COLO668 (cell line): Measurements from ENCODE around the gene PRAC1.

Experiments used
- DNase-seq: peaks from one replicate; lab custom pipeline; 2025; ENCODE audit not compliant: unreplicated experiment; lab: John Stamatoyannopoulos, UW

PRAC1 gene

DNA sequence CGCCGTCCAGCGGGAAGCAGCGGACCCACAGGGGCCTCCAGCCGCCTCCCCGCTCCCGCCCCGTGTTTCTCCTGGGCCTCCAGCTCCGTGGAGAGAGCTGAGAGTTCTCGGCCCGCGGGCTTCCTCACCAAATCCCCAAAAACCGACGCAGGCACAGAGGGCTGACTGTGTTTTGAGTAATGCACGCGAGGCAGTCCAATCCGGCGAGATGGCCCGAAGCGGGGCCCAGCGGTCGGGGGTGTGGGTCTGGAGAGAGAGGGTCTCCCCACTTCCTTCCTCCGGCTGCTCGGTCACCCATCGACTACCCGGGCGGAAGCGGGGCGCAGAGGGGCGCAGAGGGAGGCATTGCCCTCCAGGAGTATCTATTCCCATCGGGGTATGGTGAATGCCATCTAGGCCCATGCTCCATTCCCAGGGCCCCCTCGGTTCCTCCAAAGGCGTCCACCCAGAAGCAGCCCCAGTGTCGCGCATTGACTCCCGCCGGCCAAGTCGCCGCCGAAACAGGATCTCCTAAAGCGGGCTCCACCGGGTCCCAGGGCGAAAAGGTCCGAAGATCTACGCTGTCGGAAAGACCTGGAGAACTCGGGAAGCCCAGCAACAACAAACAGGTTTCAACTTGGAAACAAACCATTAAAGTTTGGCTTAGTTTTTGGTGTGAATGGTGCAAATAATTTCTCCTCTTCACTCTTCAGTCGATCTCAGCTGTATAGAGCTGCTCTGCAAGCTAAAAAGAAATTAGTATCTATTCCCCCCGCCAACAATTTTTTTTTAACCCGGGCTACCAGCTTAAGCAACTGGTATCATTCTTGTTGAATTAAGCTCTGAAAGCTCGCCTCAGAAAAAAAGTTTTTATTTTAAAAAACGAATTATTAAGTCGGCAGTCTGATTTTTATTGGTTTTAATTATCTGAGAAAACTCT lies 25.4 kb upstream of the PRAC1 start:
- no peak for DNase-seq

DNA sequence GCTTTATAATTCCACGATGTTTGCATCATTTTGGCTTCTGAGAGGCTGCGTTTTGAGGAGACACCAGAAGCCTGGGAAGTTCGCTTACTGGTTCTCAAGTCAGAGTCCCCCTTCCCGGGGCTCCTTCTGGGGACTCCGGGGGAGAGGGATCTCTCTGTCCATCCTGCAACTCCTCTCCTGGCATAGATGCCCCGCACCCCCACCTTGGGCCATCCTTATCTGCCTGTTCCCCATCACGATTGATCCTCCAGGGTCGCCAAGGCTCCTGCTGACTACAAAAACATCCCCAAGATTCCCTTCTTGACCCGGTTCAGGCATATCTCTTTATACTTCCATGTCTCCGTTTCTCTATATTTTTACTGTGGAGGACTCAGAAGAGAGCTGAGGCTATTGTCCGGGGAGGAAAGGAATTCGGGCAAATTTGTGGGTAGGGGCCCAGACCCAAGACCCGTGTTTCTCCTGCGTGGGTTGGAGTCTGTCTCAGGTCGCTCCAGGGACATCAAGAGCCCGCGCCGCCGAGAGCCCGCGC lies 24.7 kb upstream of the PRAC1 start:
- no peak for DNase-seq

DNA sequence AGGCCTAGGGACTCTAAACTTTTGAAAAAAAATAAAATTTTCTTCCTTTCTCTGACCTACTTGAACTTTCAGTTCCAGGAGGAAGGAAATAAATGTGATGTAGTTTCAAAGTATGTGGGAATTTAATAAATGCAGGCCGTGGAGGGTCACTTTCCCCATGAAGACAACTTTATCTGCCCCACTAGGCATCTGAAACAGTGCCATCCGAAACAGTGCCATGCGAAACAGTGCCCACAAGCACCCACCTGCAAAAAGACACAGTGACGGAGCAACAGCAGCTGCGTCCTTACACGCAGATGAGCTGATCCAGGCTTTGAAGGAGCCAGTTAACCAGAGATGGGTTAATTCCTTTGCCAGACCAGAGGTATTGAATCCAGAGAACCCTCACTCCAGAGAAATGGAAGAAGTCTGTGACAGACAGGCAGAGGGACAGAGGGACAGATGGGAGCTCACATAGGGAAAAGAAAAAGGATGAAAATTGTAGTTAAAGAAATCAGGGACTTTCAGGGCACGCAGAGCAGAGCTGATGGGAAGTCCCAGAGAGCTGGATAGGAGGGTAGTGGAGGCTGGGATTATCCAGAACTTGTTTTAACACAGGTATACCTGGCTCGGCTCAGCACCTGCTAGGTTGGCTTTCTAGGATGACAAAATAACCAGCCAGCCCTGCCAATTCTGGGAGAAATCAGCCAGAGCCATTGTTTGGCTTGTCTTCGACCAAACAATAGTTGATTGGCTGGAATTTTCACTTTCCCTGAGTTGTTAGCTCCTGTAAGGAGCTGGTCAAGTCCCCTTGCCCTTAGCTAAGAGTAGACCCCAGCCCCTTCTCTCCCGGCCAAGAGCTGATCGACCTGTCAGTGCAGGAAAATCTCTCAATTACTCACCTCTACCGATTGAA lies 23.3 kb upstream of the PRAC1 start:
- no peak for DNase-seq

DNA sequence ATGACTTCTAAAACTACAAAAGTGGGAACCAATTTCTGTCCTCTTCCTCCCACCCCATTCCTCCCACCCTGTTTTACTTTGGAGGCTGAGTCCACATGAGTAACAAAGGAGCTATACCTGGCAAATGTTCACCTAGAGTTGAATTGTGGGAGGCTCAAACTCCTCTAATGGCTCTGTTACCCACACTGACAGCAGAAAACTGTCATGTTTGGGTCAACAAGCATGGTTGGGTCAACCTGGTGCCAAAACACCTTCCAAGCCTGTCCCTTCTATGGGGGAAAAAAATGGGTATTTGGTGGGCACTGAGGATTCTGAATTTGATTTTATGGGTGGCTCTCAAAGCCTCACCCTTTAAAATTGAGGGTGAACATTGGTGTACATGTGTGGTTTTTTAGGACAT lies 18.2 kb upstream of the PRAC1 start:
- DNase-seq, result no peak

DNA sequence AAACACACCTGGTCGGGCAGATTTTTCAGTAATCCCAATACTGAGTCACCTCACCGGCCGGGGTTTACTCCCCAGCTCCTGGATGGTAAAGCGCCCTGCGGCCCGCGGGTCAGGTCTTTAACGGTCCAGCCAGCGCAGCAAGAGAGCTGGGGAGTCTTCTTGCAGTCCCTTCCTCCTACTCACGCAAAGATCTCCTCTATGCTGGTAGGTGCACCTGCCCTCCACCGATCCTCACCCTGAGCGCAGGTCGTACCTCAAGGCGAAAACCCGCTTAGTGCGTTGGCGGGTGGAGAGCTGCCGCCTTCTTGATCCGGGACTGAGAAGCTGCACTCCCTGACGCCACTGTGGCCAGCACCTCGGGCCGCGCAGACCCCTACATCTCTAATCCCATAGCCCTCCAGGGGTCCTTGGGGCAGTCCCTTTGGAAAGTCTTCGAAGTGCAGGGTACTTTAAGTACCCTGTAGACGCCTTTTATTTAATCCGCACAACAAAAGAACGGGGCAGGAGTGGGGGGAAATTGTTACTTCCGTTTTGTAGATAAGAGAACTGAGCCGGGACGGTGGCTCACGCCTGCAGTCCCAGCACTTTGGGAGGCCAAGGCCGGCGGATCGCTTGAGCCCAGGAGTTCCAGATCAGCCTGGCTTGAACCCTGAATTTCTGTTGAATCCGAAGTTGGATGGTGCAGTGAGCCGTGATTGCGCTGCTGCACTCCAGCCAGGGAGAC lies 16.6 kb upstream of the PRAC1 start:
- no peak for DNase-seq

DNA sequence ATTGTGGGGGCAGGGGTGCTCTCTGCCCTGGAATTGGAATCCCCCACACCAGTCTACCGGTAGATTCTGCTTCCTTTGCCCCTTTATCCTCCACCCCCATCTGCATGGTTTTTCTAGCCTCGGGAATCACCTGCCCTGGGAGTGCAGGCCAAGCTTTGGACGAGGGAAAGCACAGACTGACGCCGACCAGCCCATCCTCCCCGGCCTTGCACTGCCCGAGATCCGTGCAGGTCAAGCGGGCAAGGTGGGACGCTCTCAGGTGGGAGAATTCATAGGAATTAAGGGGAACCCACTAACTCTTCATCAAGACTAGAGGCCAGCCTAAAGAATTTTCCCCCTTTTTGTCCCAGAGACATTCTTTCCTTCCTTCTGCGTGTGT lies 16.1 kb upstream of the PRAC1 start:
- no peak for DNase-seq

DNA sequence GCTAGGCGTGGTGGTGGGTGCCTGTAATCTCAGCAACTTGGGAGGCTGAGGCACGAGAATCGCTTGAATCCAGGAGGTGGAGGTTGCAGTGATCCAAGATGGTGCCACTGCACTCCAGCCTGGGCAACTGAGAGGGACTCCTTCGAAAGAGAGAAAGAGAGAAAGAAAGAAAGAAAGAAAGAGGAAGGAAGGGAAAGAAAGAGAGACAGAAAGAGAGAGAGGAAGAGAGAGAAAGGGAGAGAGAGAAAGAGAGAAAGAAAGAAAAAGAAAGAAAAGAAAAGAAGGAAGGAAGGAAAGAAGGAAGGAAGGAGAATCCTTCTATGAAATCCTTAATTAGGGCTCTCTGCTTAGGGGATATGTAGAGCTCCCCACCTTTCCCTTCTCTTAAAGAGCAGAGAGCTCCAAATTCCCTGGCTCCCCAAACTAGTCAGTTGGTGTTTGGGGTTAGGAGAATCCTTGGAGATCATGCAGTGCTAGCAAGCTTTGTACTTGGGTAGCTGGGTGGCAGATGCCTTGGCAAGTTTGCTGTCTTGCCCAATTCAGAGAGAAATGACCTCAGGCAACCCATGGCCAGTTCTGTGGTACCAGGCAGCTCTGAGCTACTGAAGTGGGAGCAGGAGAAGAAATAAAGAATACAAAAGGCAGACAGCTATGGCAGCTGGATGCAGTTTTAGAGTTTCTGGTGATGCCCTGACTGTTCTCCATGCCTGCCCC lies 15.2 kb upstream of the PRAC1 start:
- DNase-seq, result no peak

DNA sequence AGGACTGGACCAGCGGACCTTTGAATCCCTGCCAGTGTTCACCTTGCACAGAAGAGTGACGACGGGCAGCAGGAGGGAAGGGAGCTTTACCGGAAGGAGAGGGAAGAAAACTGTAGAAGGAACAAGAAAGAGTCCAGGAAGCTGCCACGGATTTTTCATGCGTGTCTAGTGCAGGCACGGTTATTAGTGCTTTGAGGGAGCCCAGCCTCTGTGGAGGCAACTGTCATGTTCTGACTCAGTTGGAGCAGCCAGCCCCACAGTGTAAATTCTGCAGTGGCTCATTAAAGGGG lies 12.7 kb upstream of the PRAC1 start:
- no peak for DNase-seq

DNA sequence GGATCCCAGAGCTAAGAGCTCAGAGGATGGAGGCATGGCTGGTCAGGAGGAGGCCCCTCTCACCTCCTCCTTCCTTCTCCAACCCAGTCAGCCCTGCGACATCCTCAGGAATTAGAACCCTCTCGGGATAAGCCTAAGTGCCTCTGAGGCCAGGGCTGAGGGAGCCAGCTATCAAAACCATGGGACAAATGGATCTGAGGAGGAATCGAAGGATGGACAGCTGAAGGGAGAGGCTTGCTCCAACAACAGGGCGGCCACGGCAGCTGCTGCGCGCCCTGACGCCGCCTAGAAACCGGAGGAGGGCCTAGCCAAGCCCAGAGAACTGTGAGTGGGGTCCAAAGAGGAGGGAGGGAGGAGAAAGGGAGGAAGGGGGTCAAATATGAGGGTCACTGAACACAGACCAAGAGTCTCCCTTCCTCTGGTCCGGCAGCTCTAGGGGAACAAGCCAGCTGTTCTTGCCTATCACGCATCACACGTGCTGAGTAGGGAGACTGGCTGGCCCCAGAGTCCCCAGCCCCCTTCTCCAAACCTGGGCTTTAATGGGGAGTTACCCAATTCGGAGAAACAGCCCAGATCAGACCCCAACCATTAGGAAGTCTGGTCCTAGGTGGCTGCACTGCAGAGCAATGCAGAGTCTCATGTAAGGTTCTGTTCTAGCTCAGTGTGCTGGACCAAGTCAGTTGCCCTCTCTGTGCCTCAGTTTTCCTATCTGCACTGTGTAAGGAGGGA lies 12.2 kb upstream of the PRAC1 start:
- DNase-seq, result no peak

DNA sequence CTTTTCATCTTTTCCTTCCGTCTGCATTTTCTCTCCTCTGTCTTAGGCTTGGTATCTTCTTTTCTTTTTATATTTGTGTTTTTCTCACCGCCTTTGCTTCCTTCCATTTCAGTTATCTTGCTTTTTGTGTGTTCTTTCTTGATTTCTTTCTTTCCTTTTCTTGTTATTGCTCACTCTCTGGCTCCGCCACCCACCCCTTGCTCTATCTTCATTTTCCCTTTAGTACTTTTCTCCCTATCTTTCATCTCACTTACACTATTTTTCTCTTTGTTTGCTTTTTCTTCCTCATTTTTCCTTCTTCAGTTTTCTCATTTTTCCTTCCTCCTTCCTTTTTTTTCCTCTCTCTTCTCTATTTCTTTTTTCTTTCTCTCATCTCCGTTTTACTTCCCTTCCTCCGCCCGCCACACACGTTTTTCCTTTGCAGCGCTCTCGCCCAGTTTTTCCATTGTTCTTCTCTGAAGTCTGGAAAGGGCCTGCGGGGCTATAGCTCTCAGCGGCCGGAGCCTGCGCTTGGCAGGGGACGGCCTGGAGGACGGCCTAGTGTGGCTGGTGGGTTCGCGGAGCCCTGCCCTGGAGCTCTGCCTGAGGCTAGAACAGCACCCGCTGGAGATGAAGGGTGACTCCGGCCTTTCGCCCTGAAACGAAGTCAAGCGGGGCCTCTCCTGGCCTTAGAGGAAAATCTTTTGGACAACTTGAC lies 11.5 kb upstream of the PRAC1 start:
- no peak for DNase-seq

DNA sequence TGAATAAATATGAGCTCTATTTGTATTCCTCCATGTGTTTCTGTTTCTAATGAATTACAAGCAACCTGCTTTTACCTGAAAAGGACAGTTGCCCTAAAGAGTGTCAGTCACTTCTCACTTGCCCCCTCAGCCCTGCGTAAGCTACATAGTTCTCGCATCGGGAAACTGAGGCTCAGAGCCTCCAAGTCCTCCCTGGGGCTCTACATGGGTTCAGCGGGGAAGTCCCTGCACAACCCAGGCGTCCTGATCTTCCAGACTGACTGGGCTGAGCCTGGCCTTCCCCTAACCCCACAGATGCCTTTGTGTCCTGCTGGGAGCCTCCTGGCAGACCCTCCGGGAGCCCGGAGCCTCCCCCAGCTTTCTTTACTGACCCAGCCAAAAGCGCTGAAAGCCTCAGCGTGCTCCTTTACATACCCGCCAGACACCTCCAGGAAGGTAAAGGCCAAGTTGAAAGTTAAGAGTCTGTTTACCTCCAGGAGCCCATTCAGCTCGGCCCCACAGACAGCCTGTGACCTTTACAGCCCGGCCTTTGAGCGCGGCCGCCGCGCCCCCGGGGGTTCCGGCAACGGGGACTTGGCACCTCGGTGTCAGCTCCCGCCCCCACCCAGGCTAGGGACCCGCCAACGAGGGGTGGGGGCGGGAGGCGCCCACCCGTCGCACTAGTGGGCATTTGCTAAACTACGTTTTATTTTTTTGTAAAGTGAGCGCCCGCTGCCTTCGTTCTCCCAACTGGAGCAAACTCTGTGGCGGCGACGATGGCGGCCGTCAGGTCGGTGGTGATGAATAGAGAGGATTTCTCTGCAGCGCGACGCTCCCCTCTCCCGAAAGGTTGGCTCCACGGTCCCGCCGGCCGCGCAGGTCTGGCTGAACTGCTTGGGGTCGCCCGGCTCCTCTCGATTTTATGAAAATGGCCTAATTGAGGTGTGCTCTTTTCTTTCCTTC lies 10.6 kb upstream of the PRAC1 start:
- no peak for DNase-seq

DNA sequence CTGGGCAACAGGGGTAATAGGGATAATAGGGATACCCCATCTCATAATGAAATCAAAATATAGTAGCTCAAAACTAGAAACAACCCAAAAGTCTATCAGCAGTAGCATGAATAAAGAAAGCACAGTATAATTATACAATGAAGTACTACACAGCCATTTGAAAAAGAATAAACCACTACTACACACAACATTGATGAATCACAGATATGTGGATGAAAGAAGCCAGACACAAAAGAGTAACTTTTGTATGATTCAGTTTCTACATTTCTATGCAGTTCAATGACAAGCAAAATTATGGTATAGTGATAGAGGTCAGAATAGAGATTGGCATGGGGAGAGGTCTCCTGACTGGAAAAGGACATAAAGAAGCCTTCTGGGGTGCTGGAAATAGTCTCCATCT lies 9.0 kb upstream of the PRAC1 start:
- no peak for DNase-seq

DNA sequence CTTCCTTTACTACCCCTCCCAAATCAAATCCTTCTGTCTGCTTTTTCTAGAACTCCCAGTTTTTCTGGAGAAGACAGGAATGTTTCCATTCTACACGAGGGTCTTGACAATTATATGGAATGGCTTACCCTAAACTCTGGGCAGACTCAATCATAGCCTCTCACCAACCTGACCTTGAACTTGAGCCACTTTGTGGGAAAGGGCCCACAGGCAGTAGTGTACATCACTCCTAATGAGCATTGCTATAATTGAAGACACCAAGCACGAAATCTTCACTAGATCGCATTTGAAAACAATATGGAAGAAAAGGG lies 7.9 kb upstream of the PRAC1 start:
- no peak for DNase-seq

DNA sequence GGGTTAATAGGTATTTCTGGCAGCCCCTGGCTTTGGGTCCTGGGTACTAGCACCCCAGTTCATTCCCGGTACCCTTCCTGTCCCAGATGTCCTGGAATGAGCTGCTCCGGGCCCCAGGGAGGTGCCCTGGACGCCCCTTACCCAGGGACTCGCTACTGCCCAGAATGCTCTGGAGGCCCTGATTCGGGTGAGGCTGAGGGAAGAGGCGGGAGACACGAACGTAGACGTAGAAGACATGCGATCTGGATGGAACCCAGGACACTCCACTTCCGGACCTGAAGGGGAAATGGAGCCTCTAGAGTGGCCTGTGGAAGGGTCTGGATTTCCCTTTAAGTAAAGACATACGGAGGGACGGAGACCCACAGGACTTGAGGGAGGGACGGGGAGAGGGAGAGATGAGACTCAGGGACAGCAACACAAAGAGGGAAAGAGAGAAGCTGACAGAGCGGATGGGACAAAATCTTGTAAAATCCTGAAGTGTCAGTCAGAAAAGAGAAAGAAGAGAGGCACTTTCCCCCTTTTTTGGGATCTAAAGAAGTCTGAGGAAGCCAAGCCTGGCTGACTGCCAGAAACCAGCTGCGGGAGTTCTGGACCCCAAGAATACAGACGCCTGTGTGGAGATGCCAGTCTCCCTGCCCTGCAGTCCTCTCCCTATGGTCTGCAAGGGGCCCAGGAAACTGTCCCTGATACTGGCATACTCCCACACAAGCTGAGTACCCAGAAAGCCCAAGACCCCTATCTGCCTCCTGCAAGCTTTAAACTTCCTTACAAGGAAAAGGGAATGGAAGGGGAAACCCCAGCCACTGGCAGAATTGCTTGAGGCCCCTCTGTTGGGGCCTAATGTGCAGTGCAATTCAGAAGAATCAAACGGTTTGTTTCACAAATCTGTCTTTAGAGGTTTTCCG lies 7.3 kb upstream of the PRAC1 start:
- no peak for DNase-seq

DNA sequence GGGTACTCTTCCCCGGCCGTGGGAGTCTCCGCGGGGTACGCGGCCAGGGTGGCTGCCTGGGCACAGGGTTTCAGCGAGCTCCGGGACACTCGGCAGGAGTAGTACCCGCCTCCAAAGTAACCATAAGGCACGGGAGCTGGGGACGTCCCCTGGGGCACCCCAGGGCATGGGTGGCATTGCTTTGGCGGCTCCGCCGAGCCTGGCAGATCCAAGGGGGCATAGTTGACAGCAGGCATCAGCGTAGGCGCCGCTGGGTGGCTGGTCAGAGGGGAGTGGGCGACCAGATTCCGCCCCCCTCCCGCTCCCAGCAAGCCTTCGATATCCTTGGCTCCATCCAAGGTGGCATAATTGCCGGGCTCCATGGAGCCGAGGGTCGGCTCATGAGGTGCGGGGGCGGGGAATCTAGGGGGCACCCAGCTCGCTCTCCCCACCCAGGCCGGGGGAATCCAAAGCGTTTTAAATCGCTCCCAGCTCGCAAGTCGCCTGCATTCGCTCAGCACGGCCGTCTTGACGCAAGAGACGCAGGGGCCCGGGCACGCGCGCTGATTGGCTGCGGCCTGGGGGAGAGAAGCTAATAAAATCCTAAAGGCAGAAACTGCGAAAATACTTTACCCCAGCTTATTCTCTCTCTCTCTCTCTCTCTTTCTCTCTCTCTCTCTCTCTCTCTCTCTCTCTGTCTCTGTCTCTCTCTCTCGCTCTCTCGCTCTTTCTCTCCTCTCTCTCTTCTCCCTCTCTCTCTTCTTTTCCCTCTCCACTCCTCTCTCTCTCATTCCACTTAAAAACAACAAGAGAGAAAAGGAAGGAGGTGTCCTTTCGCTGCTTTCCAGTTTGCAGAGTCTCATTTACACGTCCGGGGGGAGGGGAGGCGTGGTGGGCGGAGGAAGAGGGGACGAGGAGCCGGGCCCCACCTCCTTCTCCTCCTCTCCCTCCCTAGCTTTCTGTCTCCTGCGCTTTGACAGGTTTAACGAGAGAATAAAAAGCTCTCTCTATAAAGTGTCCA lies 6.2 kb upstream of the PRAC1 start, which contains the start of gene HOXB13:
HOXB13 (minus strand) TSS at position 519 of the 1,000 bp plus-strand sequence; CDS start at position 362, 157 bp downstream.
- DNase-seq, result peak; percentile 5
